Neutrophil (primary cell): ENCODE measurements around the gene ZNF30.

Experiments used
- H3K27ac ChIP-seq: fragments of 200-600 bp; sonication (generic); 2 replicates; pipeline ENCODE4 v1.5.1; 2016; ENCODE audit warnings: mild to moderate bottlenecking, moderate library complexity
- H3K27me3 ChIP-seq: fragments of 200-600 bp; sonication (generic); 2 replicates; pipeline ENCODE4 v1.6.0; 2016; ENCODE audit warnings: mild to moderate bottlenecking
- H3K36me3 ChIP-seq: fragments of 200-600 bp; sonication (generic); 2 replicates; pipeline ENCODE4 v1.5.1; 2017
- H3K4me1 ChIP-seq, 2 experiments: fragments of 200-600 bp in 1 of 2; sonication (generic) in 1 of 2; 1 replicate in 1 of 2; 2 replicates in 1 of 2; pipeline versions ENCODE4 v1.5.1 to v1.6.1; 2013 to 2016; ENCODE audit warnings: low read depth in 1 of 2, low read length in 1 of 2, mild to moderate bottlenecking in 1 of 2, moderate library complexity in 1 of 2; ENCODE audit not compliant: control insufficient read depth in 1 of 2, insufficient read depth in 1 of 2
- H3K4me3 ChIP-seq, 2 experiments: fragments of 200-600 bp in 1 of 2; sonication (generic) in 1 of 2; 1 replicate in 1 of 2; 2 replicates in 1 of 2; pipeline ENCODE4 v1.5.1; 2013 to 2016; ENCODE audit warnings: low read depth in 1 of 2, low read length in 1 of 2, mild to moderate bottlenecking in 1 of 2, moderate library complexity in 1 of 2
- H3K9me3 ChIP-seq: fragments of 200-600 bp; sonication (generic); 2 replicates; pipeline ENCODE4 v1.5.1; 2016
- CTCF ChIP-seq: fragments of 200-600 bp; sonication (generic); IDR thresholded peaks from 2 replicates; pipeline ENCODE4 v1.5.1; 2016; ENCODE audit warnings: antibody characterized with exemption

ZNF30 gene

GRCh38 chr19:34974646-34975045 lies 47.9 kb downstream of the ZNF30 start:
- TF ChIP-seq CTCF = no peak
- Histone ChIP-seq H3K27me3 (no peaks in the 10 kb centered on the region), H3K4me3 (peak overlapping the region; percentile 34 to 55), H3K9me3 (no peaks in the 10 kb centered on the region), H3K27ac (peak overlapping the region; percentile 87), H3K36me3 (no peaks in the 10 kb centered on the region), H3K4me1 (peaks cover 38 to 41% of the 10 kb centered on the region in 2 experiments)

GRCh38 chr19:34975056-34975455 lies 48.4 kb downstream of the ZNF30 start:
- H3K4me3 ChIP-seq = peak overlapping the region; percentile 34 to 55
- peak overlapping the region; percentile 87 for H3K27ac ChIP-seq
- H3K27me3 ChIP-seq = no peaks in the 10 kb centered on the region
- peaks cover 38 to 41% of the 10 kb centered on the region in 2 experiments for H3K4me1 ChIP-seq
- no peak for TF ChIP-seq CTCF
- no peaks in the 10 kb centered on the region for H3K9me3 ChIP-seq
- H3K36me3 ChIP-seq = no peaks in the 10 kb centered on the region

- Histone ChIP-seq H3K4me1 (peaks cover 38 to 41% of the 10 kb centered on the region in 2 experiments), H3K27me3 (no peaks in the 10 kb centered on the region), H3K36me3 (no peaks in the 10 kb centered on the region), H3K9me3 (no peaks in the 10 kb centered on the region), H3K27ac (peak overlapping the region; percentile 87), H3K4me3 (no peak overlapping the region)
- no peak for TF ChIP-seq CTCF
Measured at GRCh38 chr19:34976611-34977010, 49.9 kb downstream of the ZNF30 start.

- Histone ChIP-seq H3K4me1 (peaks cover 24 to 27% of the 10 kb centered on the region in 2 experiments), H3K9me3 (no peaks in the 10 kb centered on the region), H3K4me3 (no peak overlapping the region), H3K27me3 (no peaks in the 10 kb centered on the region), H3K27ac (no peak overlapping the region), H3K36me3 (no peaks in the 10 kb centered on the region)
- no peak for TF ChIP-seq CTCF
Measured at GRCh38 chr19:34979819-34980640, 53.3 kb downstream of the ZNF30 start.

- H3K4me3 ChIP-seq = no peak overlapping the region
- peaks cover 18 to 19% of the 10 kb centered on the region in 2 experiments for H3K4me1 ChIP-seq
- H3K36me3 ChIP-seq = no peaks in the 10 kb centered on the region
Measured at GRCh38 chr19:34982275-34982674, 55.6 kb downstream of the ZNF30 start.

More at GRCh38 chr19:34982275-34982674, 55.6 kb downstream of the ZNF30 start:
- Histone ChIP-seq H3K27ac (no peak overlapping the region), H3K9me3 (no peaks in the 10 kb centered on the region), H3K27me3 (no peaks in the 10 kb centered on the region)
- TF ChIP-seq CTCF = no peak
